HL-60 (cell line): ENCODE data around the gene CYP2U1.
"Not testable (repeated sequence)": the region's sequence is repeated elsewhere in the genome, so short reads cannot be mapped to it uniquely, and the experiment has no call there.

Experiments
- DNase-seq, 2 experiments: peaks; one replicate each; pipeline ENCODE4 v3.0.0-alpha.2; 2010 to 2020; ENCODE audit warnings: low read depth in 1 of 2, low spot score in 1 of 2
- H3K27ac ChIP-seq: fragments of 250-450 bp; sonication (Bioruptor Pico); replicated peaks from 2 replicates; pipeline ENCODE4 v1.5.1; 2020; ENCODE audit warnings: mild to moderate bottlenecking, moderate library complexity
- H3K27me3 ChIP-seq: fragments of 250-450 bp; sonication (Bioruptor Pico); 2 replicates; pipeline ENCODE4 v1.5.1; 2021; ENCODE audit warnings: mild to moderate bottlenecking, moderate library complexity; ENCODE audit not compliant: insufficient read depth, poor library complexity, severe bottlenecking
- H3K4me3 ChIP-seq: replicated peaks from 2 replicates; pipeline ENCODE4 v1.5.1; 2011; ENCODE audit warnings: mild to moderate bottlenecking, control low read depth, low read length; ENCODE audit not compliant: insufficient read depth
- CTCF ChIP-seq: IDR thresholded peaks from one replicate; pipeline ENCODE4 v1.5.1; 2011; ENCODE audit warnings: low read length, control low read depth, inconsistent platforms; ENCODE audit not compliant: insufficient read depth
- GABPA ChIP-seq: IDR thresholded peaks from 2 replicates; pipeline ENCODE4 v1.6.1; 2012; ENCODE audit warnings: low read depth
- POLR2AphosphoS5 ChIP-seq: IDR thresholded peaks from 2 replicates; pipeline ENCODE4 v1.6.1; 2012; ENCODE audit warnings: low read depth
- SPI1 ChIP-seq: IDR thresholded peaks from 2 replicates; pipeline ENCODE4 v1.6.1; 2012; ENCODE audit warnings: low read depth, mild to moderate bottlenecking, borderline replicate concordance
- TF ChIP-seq, protein P1 (sequence below): IDR thresholded peaks from 2 replicates; pipeline ENCODE4 v1.6.1; 2012; ENCODE audit warnings: low read depth; ENCODE audit not compliant: insufficient replicate concordance

Gene CYP2U1

GRCh38 chr4:107901213-107901934 is 30.0 kb upstream of the CYP2U1 start:
- Histone ChIP-seq H3K4me3 (no peak overlapping the region), H3K27me3 (no peaks in the 10 kb centered on the region), H3K27ac (no peak overlapping the region)
- TF ChIP-seq POLR2AphosphoS5 (no peak), GABPA (no peak), SPI1 (no peak), CTCF (no peak)
- TF ChIP-seq, protein P1, sequence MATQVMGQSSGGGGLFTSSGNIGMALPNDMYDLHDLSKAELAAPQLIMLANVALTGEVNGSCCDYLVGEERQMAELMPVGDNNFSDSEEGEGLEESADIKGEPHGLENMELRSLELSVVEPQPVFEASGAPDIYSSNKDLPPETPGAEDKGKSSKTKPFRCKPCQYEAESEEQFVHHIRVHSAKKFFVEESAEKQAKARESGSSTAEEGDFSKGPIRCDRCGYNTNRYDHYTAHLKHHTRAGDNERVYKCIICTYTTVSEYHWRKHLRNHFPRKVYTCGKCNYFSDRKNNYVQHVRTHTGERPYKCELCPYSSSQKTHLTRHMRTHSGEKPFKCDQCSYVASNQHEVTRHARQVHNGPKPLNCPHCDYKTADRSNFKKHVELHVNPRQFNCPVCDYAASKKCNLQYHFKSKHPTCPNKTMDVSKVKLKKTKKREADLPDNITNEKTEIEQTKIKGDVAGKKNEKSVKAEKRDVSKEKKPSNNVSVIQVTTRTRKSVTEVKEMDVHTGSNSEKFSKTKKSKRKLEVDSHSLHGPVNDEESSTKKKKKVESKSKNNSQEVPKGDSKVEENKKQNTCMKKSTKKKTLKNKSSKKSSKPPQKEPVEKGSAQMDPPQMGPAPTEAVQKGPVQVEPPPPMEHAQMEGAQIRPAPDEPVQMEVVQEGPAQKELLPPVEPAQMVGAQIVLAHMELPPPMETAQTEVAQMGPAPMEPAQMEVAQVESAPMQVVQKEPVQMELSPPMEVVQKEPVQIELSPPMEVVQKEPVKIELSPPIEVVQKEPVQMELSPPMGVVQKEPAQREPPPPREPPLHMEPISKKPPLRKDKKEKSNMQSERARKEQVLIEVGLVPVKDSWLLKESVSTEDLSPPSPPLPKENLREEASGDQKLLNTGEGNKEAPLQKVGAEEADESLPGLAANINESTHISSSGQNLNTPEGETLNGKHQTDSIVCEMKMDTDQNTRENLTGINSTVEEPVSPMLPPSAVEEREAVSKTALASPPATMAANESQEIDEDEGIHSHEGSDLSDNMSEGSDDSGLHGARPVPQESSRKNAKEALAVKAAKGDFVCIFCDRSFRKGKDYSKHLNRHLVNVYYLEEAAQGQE, result no peak
- DNase-seq, result no peak

DNA sequence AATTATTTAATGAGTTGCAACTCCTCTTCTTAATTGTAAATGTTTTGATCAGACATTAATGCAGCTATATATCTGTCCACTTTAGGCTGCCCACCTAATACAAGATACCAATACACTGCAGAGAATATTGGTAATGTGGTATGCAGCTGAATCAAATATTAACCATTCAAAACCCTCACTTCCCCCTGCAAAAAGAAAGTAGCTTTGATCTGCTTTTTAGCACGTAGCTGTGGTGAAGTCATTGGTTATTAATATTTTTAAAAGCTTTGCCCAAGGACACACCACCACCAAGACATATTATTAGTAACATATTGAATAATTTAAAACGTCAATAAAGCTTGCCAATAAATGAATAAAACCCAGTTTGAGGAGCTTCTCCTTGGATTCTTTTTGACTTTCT is 28.6 kb upstream of the CYP2U1 start:
- TF ChIP-seq POLR2AphosphoS5 (no peak), CTCF (no peak), GABPA (no peak)
- Histone ChIP-seq H3K4me3 (no peak overlapping the region), H3K27ac (no peak overlapping the region), H3K27me3 (no peaks in the 10 kb centered on the region)
- no peak for DNase-seq

DNA sequence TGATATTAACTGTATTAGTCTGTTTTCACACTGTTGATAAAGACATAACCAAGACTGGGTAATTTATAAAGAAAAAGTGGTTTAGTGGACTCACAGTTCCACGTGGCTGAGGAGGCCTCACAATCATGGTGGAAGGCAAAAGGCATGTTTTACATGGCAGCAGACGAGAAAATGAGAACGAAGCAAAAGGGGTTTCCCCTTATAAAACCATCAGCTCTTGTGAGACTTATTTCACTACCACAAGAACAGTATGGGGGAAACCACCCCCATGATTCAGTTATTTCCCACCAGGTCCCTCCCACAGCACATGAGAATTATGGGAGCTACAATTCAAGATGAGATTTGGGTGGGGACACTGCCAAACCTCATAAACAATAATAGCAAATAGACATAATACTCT is 26.3 kb upstream of the CYP2U1 start:
- not testable (repeated sequence) for H3K4me3 ChIP-seq, H3K27me3 ChIP-seq, H3K27ac ChIP-seq, DNase-seq

DNA sequence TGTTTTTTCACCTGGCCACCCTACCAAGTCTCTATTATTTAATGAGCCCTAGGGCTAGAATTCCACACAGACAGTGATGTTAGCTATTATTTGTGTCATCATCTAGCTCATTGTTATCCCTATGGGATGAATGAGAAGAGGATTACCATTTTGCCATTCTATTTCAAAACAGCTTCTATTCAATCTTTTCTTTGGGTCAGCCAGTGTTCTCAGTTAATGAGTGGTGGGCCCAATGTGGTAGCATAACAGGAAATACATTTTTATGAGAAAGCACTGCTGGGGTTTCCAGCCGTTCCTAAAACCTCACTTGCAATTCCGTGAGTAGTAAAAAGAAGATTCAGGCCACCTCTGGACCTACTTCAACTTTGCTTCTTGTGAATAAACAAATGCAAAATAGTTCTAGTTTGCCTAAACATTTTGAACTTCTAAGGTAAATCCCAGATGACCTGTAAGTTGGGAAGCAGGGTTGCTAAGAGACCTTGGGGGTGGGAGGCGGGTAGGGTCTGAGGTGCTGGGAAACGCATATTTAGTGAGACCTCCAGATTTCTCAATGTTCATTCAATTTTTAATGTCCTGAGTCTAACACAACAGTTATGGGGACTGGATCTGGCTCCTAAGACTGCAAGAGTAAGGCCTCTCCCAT is 24.8 kb upstream of the CYP2U1 start:
- H3K27ac ChIP-seq, result no peak overlapping the region
- H3K4me3 ChIP-seq, result no peak overlapping the region
- DNase-seq, result no peak
- TF ChIP-seq SPI1, result no peak
- no peak for TF ChIP-seq CTCF
- TF ChIP-seq, protein P1, result no peak
- TF ChIP-seq POLR2AphosphoS5, result no peak
- TF ChIP-seq GABPA, result no peak
- no peaks in the 10 kb centered on the region for H3K27me3 ChIP-seq
